Muscle layer of colon (tissue), 2 donors: ENCODE results near the gene PCBP3.

Source experiments
- H3K27ac ChIP-seq: one replicate; pipeline ENCODE4 v1.7.0; 2013; ENCODE audit warnings: low read depth, mild to moderate bottlenecking, low read length, moderate library complexity
- H3K27me3 ChIP-seq, 2 donors: one replicate each; pipeline ENCODE4 v1.7.0; 2013; ENCODE audit warnings: low read length in 2 of 2, mild to moderate bottlenecking in 2 of 2; ENCODE audit not compliant: insufficient read depth in 2 of 2, control insufficient read depth in 1 of 2
- H3K36me3 ChIP-seq: one replicate; pipeline ENCODE4 v1.7.0; 2013; ENCODE audit warnings: mild to moderate bottlenecking, low read length; ENCODE audit not compliant: insufficient read depth
- H3K4me1 ChIP-seq: one replicate; pipeline ENCODE4 v1.7.0; 2013; ENCODE audit warnings: mild to moderate bottlenecking, low read length; ENCODE audit not compliant: insufficient read depth
- H3K4me3 ChIP-seq, 2 donors: one replicate each; pipeline ENCODE4 v1.7.0; 2013; ENCODE audit warnings: low read length in 2 of 2, low read depth in 1 of 2, mild to moderate bottlenecking in 1 of 2, moderate library complexity in 1 of 2
- H3K9ac ChIP-seq: one replicate; pipeline ENCODE4 v1.7.0; 2013; ENCODE audit warnings: low read length
- H3K9me3 ChIP-seq: one replicate; pipeline ENCODE4 v1.7.0; 2013; ENCODE audit warnings: mild to moderate bottlenecking, low read length
- donor health status: abdominal sarcoma.
- donor health status: Adenocarcinoma of cecum.

PCBP3 gene

DNA sequence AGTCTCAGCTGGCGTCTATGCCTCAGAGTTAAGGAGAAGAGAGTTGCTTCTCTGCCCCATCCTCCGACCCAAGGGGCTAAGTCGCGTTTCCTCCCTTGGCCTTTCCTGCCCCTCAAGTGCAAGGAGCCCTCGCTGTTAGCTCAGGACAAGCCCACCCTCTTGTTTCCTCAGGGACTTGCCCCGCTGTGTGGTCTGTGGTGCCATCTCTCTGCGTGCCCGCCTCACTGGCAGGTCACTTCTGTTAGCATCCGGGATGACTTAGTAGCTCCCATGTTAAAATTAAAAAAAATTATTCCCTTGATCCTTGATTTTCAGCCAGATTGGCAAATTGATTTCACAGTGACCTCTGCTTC is 96.5 kb downstream of the PCBP3 start:
- no peak overlapping the region for H3K4me3 ChIP-seq
- H3K9ac ChIP-seq: no peak overlapping the region
- H3K4me1 ChIP-seq: no peaks in the 10 kb centered on the region
- no peak overlapping the region for H3K27ac ChIP-seq
- H3K9me3 ChIP-seq: no peaks in the 10 kb centered on the region
- H3K27me3 ChIP-seq: no peaks in the 10 kb centered on the region
- H3K36me3 ChIP-seq: no peaks in the 10 kb centered on the region

DNA sequence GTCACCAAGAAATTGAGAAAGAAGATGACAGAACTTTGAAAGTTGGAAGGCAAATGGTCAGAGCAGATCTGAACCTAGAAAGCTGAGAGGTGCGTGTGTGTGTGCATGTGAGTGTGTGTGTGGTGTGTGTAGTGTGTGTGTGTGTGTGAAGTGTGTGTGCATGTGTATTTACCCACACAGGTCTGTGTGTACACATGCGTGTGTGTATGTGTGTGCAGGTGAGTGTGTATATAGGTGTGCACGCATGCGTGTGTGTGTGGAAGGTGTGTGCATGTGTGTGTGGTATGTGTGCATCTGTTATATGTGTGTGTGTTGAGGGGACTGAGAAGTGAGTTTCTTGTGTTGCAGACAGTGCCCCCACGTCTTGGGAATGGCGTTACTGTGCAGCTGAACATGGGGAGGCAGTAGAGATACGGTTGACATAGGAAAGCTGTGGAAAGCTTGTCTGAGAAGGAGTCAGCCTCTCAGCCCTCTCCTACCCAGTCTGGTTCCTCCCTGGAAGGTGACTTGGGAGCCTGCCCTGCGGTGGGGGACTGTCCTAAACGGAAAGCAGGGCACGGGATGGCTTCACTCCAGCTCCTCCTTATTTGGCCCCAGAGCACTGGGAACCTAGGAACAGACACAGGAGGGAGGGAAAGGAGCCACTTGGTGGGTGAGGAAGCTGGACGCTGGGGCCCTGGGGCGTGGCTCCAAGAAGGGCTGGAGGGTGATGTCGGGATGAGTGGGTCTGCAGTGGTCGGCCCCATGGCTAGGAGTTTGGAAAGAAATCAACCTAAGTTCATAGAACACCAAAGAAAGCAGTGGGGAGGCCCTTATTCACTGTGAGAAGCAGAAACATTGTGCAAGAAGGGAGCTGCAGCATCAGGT is 97.2 kb downstream of the PCBP3 start:
- Histone ChIP-seq H3K4me1 (no peaks in the 10 kb centered on the region), H3K27ac (no peak overlapping the region), H3K4me3 (no peak overlapping the region), H3K27me3 (no peaks in the 10 kb centered on the region), H3K9ac (no peak overlapping the region), H3K9me3 (no peaks in the 10 kb centered on the region), H3K36me3 (no peaks in the 10 kb centered on the region)

DNA sequence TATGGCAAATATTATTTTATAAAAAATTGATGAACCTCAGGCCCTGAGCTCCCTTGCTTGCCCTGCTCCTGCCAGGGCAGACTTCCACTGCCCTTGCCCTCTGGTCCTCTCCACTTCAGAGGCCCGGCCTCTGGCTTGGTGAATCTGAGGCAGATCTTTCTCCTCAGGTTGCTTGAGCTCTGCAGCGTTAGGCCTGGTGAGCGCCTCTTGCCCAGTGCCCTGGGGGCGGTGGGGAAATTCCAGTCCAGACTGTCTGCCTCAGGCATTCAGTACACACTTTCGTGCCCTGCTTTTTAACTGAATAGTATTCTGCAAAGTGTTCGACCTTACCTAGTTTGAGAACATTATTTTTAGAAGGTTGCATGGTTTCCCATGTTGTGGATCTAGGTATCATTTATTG is 98.2 kb downstream of the PCBP3 start:
- H3K27me3 ChIP-seq: no peaks in the 10 kb centered on the region
- H3K27ac ChIP-seq: no peak overlapping the region
- no peak overlapping the region for H3K4me3 ChIP-seq
- no peaks in the 10 kb centered on the region for H3K4me1 ChIP-seq
- H3K9ac ChIP-seq: no peak overlapping the region
- H3K36me3 ChIP-seq: no peaks in the 10 kb centered on the region
- H3K9me3 ChIP-seq: no peaks in the 10 kb centered on the region

DNA sequence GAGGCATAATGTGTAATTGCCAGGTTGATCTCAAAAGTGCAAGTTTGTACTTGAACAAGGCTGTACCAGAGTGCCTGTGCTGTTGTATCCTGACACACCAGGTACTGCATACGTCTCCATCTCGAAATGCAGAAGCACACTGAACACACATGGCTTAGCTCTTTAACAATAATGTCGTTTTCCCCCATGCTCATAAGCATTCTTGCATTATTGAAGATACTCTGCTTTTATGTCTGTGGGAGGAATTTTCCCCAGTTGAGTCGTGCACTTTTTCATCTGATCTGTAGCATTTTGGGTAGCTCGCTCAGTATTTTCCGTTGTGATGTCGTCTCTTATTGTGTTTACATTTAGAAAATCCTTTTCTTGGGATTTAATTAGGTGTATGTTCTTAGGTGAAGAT is 98.7 kb downstream of the PCBP3 start:
- H3K27ac ChIP-seq: no peak overlapping the region
- H3K9me3 ChIP-seq: no peaks in the 10 kb centered on the region
- H3K27me3 ChIP-seq: no peaks in the 10 kb centered on the region
- H3K36me3 ChIP-seq: no peaks in the 10 kb centered on the region
- no peaks in the 10 kb centered on the region for H3K4me1 ChIP-seq
- no peak overlapping the region for H3K9ac ChIP-seq
- no peak overlapping the region for H3K4me3 ChIP-seq

DNA sequence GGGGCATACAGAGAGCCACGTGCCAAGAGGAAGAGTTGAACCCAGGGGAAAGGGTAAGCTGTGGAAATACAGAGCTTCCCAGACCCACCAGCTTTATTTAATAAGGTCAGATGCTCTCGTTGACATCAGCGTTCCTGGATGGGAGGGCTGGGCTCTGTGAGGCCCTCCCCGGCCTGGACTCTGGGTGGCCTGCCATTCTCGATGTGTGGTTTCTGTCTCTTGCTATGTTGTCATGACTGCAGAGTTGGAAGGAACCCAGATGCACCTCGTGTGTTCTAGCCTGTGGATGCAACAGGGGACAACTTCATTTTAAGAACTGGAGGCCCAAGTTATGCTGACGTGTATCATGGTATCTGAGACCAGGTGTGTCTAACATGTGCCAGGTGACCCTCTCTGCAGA is 101.7 kb downstream of the PCBP3 start:
- H3K4me1 ChIP-seq: no peaks in the 10 kb centered on the region
- no peak overlapping the region for H3K4me3 ChIP-seq
- no peak overlapping the region for H3K27ac ChIP-seq
- no peaks in the 10 kb centered on the region for H3K9me3 ChIP-seq
- no peaks in the 10 kb centered on the region for H3K36me3 ChIP-seq
- no peak overlapping the region for H3K9ac ChIP-seq
- H3K27me3 ChIP-seq: no peaks in the 10 kb centered on the region

DNA sequence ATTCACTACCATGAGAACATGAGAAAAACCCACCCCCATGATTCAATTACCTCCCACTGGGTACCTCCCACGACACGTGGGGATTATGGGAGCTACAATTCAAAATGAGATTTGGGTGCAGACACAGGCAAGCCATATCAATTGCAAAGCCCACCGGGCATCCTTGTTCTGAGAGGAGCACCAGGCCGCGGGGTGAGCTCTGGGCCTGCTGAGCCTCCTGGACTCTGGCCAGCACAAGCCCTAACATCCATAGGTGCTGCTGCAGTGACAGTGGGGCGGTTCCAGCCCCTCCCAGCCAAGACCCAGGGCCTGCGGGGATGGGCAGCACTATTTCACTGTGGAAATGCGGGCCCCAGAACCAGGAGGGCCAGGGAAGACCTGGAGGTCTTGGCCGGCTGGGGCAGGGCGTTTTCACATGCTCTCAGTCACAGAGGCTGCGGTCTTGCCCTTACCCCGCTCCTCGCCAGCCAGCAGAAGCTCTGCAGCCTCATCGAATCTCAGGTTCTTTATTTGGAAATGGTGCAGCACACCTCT is 103.8 kb downstream of the PCBP3 start:
- no peaks in the 10 kb centered on the region for H3K9me3 ChIP-seq
- H3K27me3 ChIP-seq: no peaks in the 10 kb centered on the region
- no peak overlapping the region for H3K4me3 ChIP-seq
- no peaks in the 10 kb centered on the region for H3K4me1 ChIP-seq
- no peak overlapping the region for H3K9ac ChIP-seq
- H3K27ac ChIP-seq: no peak overlapping the region
- H3K36me3 ChIP-seq: no peaks in the 10 kb centered on the region

DNA sequence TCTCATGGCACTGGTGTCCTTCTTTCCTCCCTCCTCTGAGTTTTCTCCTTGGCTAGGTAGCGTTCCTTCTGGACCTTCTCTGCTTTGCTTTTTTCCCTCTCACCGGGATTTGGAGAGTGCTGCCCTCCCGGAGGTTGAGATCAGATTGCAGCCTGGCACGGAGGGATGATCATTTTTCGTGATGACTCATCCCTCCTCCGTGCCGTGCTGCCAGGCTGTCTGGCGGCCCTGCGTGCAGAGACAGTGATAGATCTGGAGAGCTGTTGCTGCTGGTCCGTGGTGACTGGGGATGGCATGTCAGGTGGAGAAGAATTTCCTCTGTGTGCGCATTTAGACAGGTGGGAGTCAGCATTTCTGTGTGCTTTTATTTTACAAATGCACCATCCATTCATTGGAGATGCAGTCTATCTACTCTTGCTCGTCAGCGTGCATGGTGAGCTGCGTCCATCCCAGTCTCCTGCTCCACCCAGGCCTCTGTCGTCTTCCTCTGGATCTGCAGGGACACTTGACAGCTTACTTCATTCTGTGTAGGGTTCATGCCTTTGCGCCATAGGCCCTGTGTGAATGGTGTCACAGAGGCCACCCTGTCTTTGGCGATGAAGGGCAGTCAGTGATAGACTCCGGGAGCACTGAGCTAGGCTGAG is 104.4 kb downstream of the PCBP3 start:
- no peaks in the 10 kb centered on the region for H3K4me1 ChIP-seq
- no peak overlapping the region for H3K4me3 ChIP-seq
- no peaks in the 10 kb centered on the region for H3K27me3 ChIP-seq
- no peak overlapping the region for H3K27ac ChIP-seq
- H3K9ac ChIP-seq: no peak overlapping the region
- no peaks in the 10 kb centered on the region for H3K9me3 ChIP-seq
- no peaks in the 10 kb centered on the region for H3K36me3 ChIP-seq

DNA sequence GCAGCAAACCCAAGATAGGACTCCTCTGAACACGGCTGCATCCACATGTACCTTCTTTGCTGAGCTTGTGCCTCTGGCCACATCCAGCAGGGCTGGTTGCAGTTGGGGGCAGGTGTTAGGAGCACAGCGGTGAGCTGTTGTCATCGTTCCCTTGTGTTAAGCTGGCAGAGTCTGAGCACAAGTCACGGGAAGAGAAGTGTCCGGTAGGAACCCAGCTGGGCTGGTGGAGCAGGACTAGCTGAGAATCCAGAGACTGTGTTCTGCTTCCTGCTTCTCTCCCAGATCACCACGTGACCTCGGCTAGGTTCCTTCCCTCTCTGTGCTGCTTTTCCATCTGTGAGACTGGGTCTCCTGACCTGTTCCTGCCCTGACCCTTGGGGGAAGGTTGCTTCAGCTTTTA is 105.1 kb downstream of the PCBP3 start:
- H3K4me1 ChIP-seq: no peaks in the 10 kb centered on the region
- no peak overlapping the region for H3K4me3 ChIP-seq
- no peaks in the 10 kb centered on the region for H3K9me3 ChIP-seq
- no peaks in the 10 kb centered on the region for H3K27me3 ChIP-seq
- no peak overlapping the region for H3K9ac ChIP-seq
- no peak overlapping the region for H3K27ac ChIP-seq
- H3K36me3 ChIP-seq: no peaks in the 10 kb centered on the region

DNA sequence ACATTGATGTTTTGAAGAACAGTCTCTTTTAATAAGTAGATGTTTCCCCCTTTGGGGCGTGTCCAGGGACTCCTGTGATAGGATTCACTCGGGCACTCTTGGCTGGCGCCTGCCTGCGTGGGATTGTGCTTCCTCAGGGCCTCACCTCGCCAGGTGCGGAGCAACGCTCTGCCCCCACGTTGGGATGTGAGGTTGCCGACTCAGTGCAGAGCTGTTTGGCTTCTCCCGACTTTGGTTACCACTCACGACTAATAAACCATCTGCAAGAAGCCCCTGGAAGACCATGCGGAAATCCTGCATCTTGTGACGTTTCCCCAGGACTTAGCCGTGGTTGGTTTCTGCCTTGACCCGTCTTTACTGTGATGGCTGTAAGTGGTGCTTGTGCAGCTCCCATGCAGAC is 106.4 kb downstream of the PCBP3 start:
- H3K4me3 ChIP-seq: no peak overlapping the region
- H3K27me3 ChIP-seq: no peaks in the 10 kb centered on the region
- H3K9ac ChIP-seq: no peak overlapping the region
- H3K36me3 ChIP-seq: no peaks in the 10 kb centered on the region
- no peaks in the 10 kb centered on the region for H3K9me3 ChIP-seq
- H3K27ac ChIP-seq: no peak overlapping the region
- no peaks in the 10 kb centered on the region for H3K4me1 ChIP-seq

DNA sequence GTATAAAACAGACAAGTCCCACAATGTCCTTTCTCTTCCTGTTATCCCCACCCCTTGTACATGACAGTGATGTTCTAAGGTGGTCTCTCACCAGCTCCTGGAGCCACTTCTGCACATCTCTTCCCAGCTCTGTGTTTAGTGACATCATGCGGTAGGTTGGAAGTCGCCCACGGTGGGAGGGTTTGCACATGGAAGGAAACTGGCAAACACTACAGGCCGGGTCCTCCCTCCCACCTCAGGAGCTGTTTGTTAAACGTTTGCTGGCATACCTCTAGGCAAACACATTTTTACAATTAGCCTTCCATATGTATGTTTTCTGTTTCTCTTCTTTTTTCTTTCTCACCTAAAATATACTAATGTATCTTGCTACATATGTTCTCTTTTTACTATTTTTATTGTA is 107.4 kb downstream of the PCBP3 start:
- Histone ChIP-seq H3K27me3 (no peaks in the 10 kb centered on the region), H3K4me1 (no peaks in the 10 kb centered on the region), H3K9ac (no peak overlapping the region), H3K4me3 (no peak overlapping the region), H3K9me3 (no peaks in the 10 kb centered on the region), H3K27ac (no peak overlapping the region), H3K36me3 (no peaks in the 10 kb centered on the region)

DNA sequence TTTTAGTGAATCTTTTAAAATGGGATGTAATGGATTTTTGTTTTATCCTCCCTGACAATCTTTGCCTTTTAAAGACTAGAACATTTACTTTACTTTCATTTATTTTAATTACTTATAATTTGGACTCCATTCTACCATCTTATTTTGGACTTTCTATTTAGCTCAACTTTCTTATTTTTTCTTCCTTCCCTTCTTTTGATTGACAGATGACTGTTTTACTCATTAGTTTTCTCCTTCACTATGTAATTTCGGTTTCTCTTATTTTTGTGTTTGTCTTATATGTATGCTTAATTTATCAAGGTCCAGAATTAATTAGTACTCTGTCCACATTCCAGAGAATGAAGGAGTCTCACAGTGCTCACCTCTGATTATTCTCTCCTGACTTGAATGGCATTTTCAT is 109.9 kb downstream of the PCBP3 start:
- no peak overlapping the region for H3K27ac ChIP-seq
- H3K4me1 ChIP-seq: no peaks in the 10 kb centered on the region
- no peak overlapping the region for H3K9ac ChIP-seq

DNA sequence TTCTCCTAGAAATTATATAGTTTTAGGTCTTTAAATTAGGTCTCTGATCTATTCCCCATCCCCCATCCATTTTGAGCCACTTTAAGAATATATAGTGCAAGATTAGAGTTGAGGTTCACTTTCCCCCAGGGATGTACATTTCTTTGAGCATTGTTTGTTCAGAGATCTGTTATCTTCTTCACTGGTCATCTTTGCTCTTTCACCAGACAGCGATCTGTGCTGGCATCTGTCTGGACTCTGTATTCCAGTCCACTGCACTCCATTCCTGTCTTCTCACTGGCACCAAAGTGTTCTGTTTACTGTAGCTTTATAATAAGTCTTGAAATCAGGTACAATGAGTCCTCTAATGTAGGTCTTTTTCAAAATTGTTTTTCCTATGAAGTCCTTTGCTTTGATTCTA is 112.5 kb downstream of the PCBP3 start:
- no peak overlapping the region for H3K9ac ChIP-seq

More for the DNA sequence above, 109.9 kb downstream of the PCBP3 start:
- Histone ChIP-seq H3K4me3 (no peak overlapping the region), H3K36me3 (no peaks in the 10 kb centered on the region), H3K9me3 (no peaks in the 10 kb centered on the region), H3K27me3 (no peaks in the 10 kb centered on the region)

More for the DNA sequence above, 112.5 kb downstream of the PCBP3 start:
- H3K9me3 ChIP-seq: no peaks in the 10 kb centered on the region
- no peak overlapping the region for H3K27ac ChIP-seq
- H3K27me3 ChIP-seq: no peaks in the 10 kb centered on the region
- H3K36me3 ChIP-seq: no peaks in the 10 kb centered on the region
- no peaks in the 10 kb centered on the region for H3K4me1 ChIP-seq
- no peak overlapping the region for H3K4me3 ChIP-seq
